ENCODE measurements around the gene TNS4. TPM values are rescaled to one million over a fixed set of nuclear protein-coding genes. Genes with fewer than 3 reads are reported as not detected.
A peak's percentile ranks its signal among the peaks of the same experiment; 100 is the strongest.

Gene TNS4
- total and polyA plus RNA-seq, 7 donors = 1.2 to 6.9 (median 1.8) TPM; not detected in 4

GRCh38 chr17:40495140-40495539 lies 6.3 kb downstream of the TNS4 start:
- H3K27ac ChIP-seq = peak overlapping the region in 3 of 4 donors; percentile 27 to 51 (median 37)
- H3K27me3 ChIP-seq = no peaks in the 10 kb centered on the region
- H3K36me3 ChIP-seq = no peaks in the 10 kb centered on the region
- DNase-seq = no peak
- WGBS, 2 donors = 68 to 76% methylated on average over 5 of the region's 5 CpGs
- no peaks in the 10 kb centered on the region for H3K9me3 ChIP-seq
- TF ChIP-seq POLR2A (IDR thresholded peaks at IDR 0.05) (no peak), CTCF (IDR thresholded peaks at IDR 0.05) (no peak), EP300 (IDR thresholded peaks at IDR 0.05) (no peak), POLR2AphosphoS5 (IDR thresholded peaks at IDR 0.05) (no peak)
- peaks cover 1 to 54% (median 45%) of the 10 kb centered on the region in 4 donors for H3K4me1 ChIP-seq
- intact Hi-C loops (cut with DNase I) = no loop called here
- no peak overlapping the region for H3K4me3 ChIP-seq

GRCh38 chr17:40493697-40494096 lies 7.7 kb downstream of the TNS4 start:
- Histone ChIP-seq H3K4me1 (peaks cover 4 to 54% (median 46%) of the 10 kb centered on the region in 4 donors), H3K9me3 (no peaks in the 10 kb centered on the region), H3K36me3 (no peaks in the 10 kb centered on the region), H3K27me3 (no peaks in the 10 kb centered on the region), H3K27ac (peak overlapping the region in 3 of 4 donors; percentile 42 to 94 (median 48)), H3K4me3 (no peak overlapping the region)
- no peak for DNase-seq
- 87 to 89% methylated on average over 4 of the region's 4 CpGs for WGBS, 2 donors
- intact Hi-C loops (cut with DNase I) = loop anchor here (5.0 kb wide), 1 partner anchor 39 kb away; no protein-coding TSS in a partner anchor
- TF ChIP-seq EP300 (IDR thresholded peaks at IDR 0.05) = no peak
- TF ChIP-seq POLR2A (IDR thresholded peaks at IDR 0.05) = no peak
- no peak for TF ChIP-seq POLR2AphosphoS5 (IDR thresholded peaks at IDR 0.05)
- no peak for TF ChIP-seq CTCF (IDR thresholded peaks at IDR 0.05)

- Histone ChIP-seq H3K9me3 (no peaks in the 10 kb centered on the region), H3K27ac (peak overlapping the region in 3 of 4 donors; percentile 79 to 94 (median 91)), H3K4me1 (peaks cover 4 to 64% (median 55%) of the 10 kb centered on the region in 4 donors), H3K4me3 (no peak overlapping the region), H3K36me3 (no peaks in the 10 kb centered on the region), H3K27me3 (no peaks in the 10 kb centered on the region)
- 45 to 61% methylated on average over 7 of the region's 7 CpGs for WGBS, 2 donors
- intact Hi-C loops (cut with DNase I) = loop anchor here (5.0 kb wide), 1 partner anchor 41 kb away; no protein-coding TSS in a partner anchor
- no peak for TF ChIP-seq POLR2A (IDR thresholded peaks at IDR 0.05)
- no peak for TF ChIP-seq EP300 (IDR thresholded peaks at IDR 0.05)
- TF ChIP-seq POLR2AphosphoS5 (IDR thresholded peaks at IDR 0.05) = no peak
- DNase-seq = no peak
Measured at GRCh38 chr17:40491486-40491885, 9.9 kb downstream of the TNS4 start.

GRCh38 chr17:40490982-40491381 lies 10.4 kb downstream of the TNS4 start:
- Histone ChIP-seq H3K27ac (peak overlapping the region; percentile 72 to 94 (median 85)), H3K9me3 (no peaks in the 10 kb centered on the region), H3K27me3 (no peaks in the 10 kb centered on the region), H3K4me3 (no peak overlapping the region), H3K4me1 (peaks cover 4 to 69% (median 60%) of the 10 kb centered on the region in 4 donors), H3K36me3 (no peaks in the 10 kb centered on the region)
- WGBS, 2 donors = 64 to 85% methylated on average over 2 of the region's 2 CpGs
- TF ChIP-seq CTCF (IDR thresholded peaks at IDR 0.05) = no peak
- TF ChIP-seq POLR2A (IDR thresholded peaks at IDR 0.05) = no peak
- TF ChIP-seq POLR2AphosphoS5 (IDR thresholded peaks at IDR 0.05) = no peak
- no peak for TF ChIP-seq EP300 (IDR thresholded peaks at IDR 0.05)
- intact Hi-C loops (cut with DNase I) = loop anchor here (5.0 kb wide), 1 partner anchor 41 kb away; no protein-coding TSS in a partner anchor
- no peak for DNase-seq

GRCh38 chr17:40490289-40490853 lies 11.1 kb downstream of the TNS4 start:
- Histone ChIP-seq H3K27ac (peak overlapping the region; percentile 72 to 94 (median 85)), H3K36me3 (no peaks in the 10 kb centered on the region), H3K9me3 (no peaks in the 10 kb centered on the region), H3K4me1 (peaks cover 4 to 75% (median 66%) of the 10 kb centered on the region in 4 donors), H3K27me3 (no peaks in the 10 kb centered on the region), H3K4me3 (no peak overlapping the region)
- intact Hi-C loops (cut with DNase I) = loop anchor here (5.0 kb wide), 1 partner anchor 42 kb away; no protein-coding TSS in a partner anchor
- peak in 1 of 2 donors; percentile 30 for TF ChIP-seq POLR2A (IDR thresholded peaks at IDR 0.05)
- TF ChIP-seq EP300 (IDR thresholded peaks at IDR 0.05) = peak in 3 of 4 donors; percentile 32 to 83 (median 79)
- TF ChIP-seq POLR2AphosphoS5 (IDR thresholded peaks at IDR 0.05) = peak; percentile 84 to 89 (median 88)
- TF ChIP-seq CTCF (IDR thresholded peaks at IDR 0.05) = no peak
- DNase-seq = peak; percentile 97
- WGBS, 2 donors = 40 to 44% methylated on average over 5 of the region's 5 CpGs

Measured in sigmoid colon (tissue), 7 donors.